ENCODE measurements around the gene FAM89B. TPM values are rescaled to one million over a fixed set of nuclear protein-coding genes. Genes with fewer than 3 reads are reported as not detected.

Gene FAM89B
- total and polyA plus RNA-seq, 2 of the 8 experiments (the other 6 are each of a cell fraction or from before 2014, with no cell fraction given), result 15.8 to 32.4 TPM

DNA sequence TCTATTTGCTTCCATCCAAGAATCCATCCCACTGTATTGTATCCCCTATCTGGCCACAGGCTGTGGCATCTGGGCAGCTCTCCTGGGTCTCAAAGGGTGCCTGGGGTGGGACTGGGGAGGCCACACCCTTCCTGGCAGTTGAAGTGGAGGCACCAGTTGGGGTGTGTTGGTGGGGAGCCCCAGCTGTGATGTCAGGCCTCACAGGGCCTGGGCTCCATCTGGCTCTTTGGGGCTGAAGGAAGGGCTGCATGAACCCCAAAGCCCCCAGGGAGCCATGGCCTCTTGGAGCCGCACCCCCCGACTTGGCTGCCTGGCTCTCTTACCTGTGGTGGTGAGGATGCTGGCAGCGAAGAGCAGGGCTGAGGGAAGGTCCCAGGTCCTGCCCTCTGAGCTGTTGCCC lies 22.8 kb downstream of the FAM89B start:
- H3K9ac ChIP-seq (replicated peaks in 1 of 4; ENCODE audit: extremely low read depth in 1 of 4, low read depth in 3 of 4, low read length in 3 of 4), result no peak overlapping the region
- no peaks in the 10 kb centered on the region for H3K79me1 ChIP-seq (ENCODE audit: low read depth, low read length)
- TF ChIP-seq SP4 (IDR thresholded peaks at IDR 0.05; ENCODE audit: low read length), result no peak
- no peak for TF ChIP-seq RBBP5 (IDR thresholded peaks at IDR 0.05; ENCODE audit: borderline replicate concordance, low read depth, low read length)
- TF ChIP-seq, protein P1, sequence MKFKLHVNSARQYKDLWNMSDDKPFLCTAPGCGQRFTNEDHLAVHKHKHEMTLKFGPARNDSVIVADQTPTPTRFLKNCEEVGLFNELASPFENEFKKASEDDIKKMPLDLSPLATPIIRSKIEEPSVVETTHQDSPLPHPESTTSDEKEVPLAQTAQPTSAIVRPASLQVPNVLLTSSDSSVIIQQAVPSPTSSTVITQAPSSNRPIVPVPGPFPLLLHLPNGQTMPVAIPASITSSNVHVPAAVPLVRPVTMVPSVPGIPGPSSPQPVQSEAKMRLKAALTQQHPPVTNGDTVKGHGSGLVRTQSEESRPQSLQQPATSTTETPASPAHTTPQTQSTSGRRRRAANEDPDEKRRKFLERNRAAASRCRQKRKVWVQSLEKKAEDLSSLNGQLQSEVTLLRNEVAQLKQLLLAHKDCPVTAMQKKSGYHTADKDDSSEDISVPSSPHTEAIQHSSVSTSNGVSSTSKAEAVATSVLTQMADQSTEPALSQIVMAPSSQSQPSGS (IDR thresholded peaks at IDR 0.05; ENCODE audit: low read length), result no peak
- no peak for TF ChIP-seq POU5F1 (IDR thresholded peaks at IDR 0.05; ENCODE audit: low read depth, low read length)
- TF ChIP-seq HDAC6 (IDR thresholded peaks at IDR 0.05; ENCODE audit: low read depth, low read length), result no peak
- no peak for TF ChIP-seq POLR2A (IDR thresholded peaks at IDR 0.05; ENCODE audit: control extremely low read depth in 1 of 2, low read depth in 2 of 2, low read length in 2 of 2)
- TF ChIP-seq ASH2L (IDR thresholded peaks at IDR 0.05; ENCODE audit: low read length), result no peak
- no peak for TF ChIP-seq SP1 (IDR thresholded peaks at IDR 0.05; ENCODE audit: low read depth, low read length)
- TF ChIP-seq SUZ12 (IDR thresholded peaks at IDR 0.05; ENCODE audit: low read length), result no peak
- TF ChIP-seq BACH1 (IDR thresholded peaks at IDR 0.05; ENCODE audit: low read length), result no peak
- no peak for TF ChIP-seq BRCA1 (IDR thresholded peaks at IDR 0.05; ENCODE audit: low read depth, low read length)
- no peak for TF ChIP-seq HDAC2 (IDR thresholded peaks at IDR 0.05; ENCODE audit: borderline replicate concordance in 1 of 2, low read depth in 2 of 2, low read length in 2 of 2)
- TF ChIP-seq TAF7 (optimal IDR thresholded peaks at IDR 0.05; ENCODE audit: borderline replicate concordance, low read depth, low read length), result no peak
- H3K23ac ChIP-seq (ENCODE audit: insufficient read length), result no peak overlapping the region
- no peak overlapping the region for H3K14ac ChIP-seq (ENCODE audit: insufficient read length)
- no peak overlapping the region for H3K56ac ChIP-seq (replicated peaks; ENCODE audit: insufficient read length, low read depth, low read length)
- H2BK12ac ChIP-seq (ENCODE audit: low read depth, low read length), result no peak overlapping the region
- H2BK5ac ChIP-seq (ENCODE audit: low read depth, low read length), result no peak overlapping the region
- H4K5ac ChIP-seq (ENCODE audit: insufficient read length, low read depth, low read length), result no peak overlapping the region
- H3K4ac ChIP-seq (replicated peaks; ENCODE audit: insufficient read length, low read depth, low read length), result no peak overlapping the region
- 78% methylated on average over 3 of the region's 3 CpGs; no CpG with 5 or more reads in 1 of the 2 experiments for WGBS, 2 experiments (ENCODE audit: extremely low coverage in 1 of 2, insufficient coverage in 1 of 2, insufficient read length in 1 of 2, insufficient replicate concordance in 2 of 2, low coverage in 1 of 2, low lambda C conversion rate in 2 of 2, missing lambda C conversion rate in 1 of 2)
- no peaks in the 10 kb centered on the region for H3K79me2 ChIP-seq (ENCODE audit: control insufficient read depth in 1 of 2, insufficient read depth in 2 of 2, low read length in 2 of 2)
- no peak overlapping the region for H3K27ac ChIP-seq (ENCODE audit: low read depth, low read length)
- no peak overlapping the region for H3K18ac ChIP-seq (ENCODE audit: extremely low read depth, low read length)
- H2AK5ac ChIP-seq (ENCODE audit: low read depth, low read length), result no peak overlapping the region
- H3K9me3 ChIP-seq (ENCODE audit: insufficient read depth in 2 of 2, low read depth in 1 of 2, low read length in 1 of 2), result no peaks in the 10 kb centered on the region
- H3K36me3 ChIP-seq (ENCODE audit: control insufficient read depth in 2 of 4, insufficient read depth in 4 of 4, low read length in 3 of 4), result peaks cover 0 to 10% (median 2%) of the 10 kb centered on the region in 4 experiments; a peak in 3 of 8 replicates
- H2BK20ac ChIP-seq (ENCODE audit: low read length), result no peak overlapping the region
- no peak overlapping the region for H3K4me3 ChIP-seq (ENCODE audit: extremely low read depth in 1 of 4, insufficient read depth in 2 of 4, low read depth in 3 of 4, low read length in 4 of 4)
- H4K91ac ChIP-seq (replicated peaks; ENCODE audit: insufficient read length, low read length), result no peak overlapping the region
- no peak overlapping the region for H2AFZ ChIP-seq (ENCODE audit: low read length)
- DNase-seq (ENCODE audit: low read depth in 1 of 2, low spot score in 2 of 2) (no peak), FAIRE-seq (no peak)
- no peak overlapping the region for H2BK120ac ChIP-seq (replicated peaks; ENCODE audit: low read depth, low read length)
- no peak overlapping the region for H4K8ac ChIP-seq (ENCODE audit: extremely low read depth, insufficient read depth, low read length)
- peaks cover 0 to 4% of the 10 kb centered on the region in 2 experiments for H4K20me1 ChIP-seq (replicated peaks in 1 of 2; ENCODE audit: control insufficient read depth in 1 of 2, insufficient read depth in 2 of 2, low read length in 2 of 2)
- CTCF ChIA-PET (ENCODE audit: partially characterized antibody), result interaction anchor here (0.6 to 12.3 kb wide), 12 partner anchors 9 to 314 kb away, joined by 3 to 227 read pairs (median 13); partner anchors contain the start of genes EHBP1L1, FAM89B and LTBP3
- no peak overlapping the region for H3K4me2 ChIP-seq (ENCODE audit: insufficient read depth in 1 of 2, low read depth in 2 of 2, low read length in 2 of 2)
- peaks cover 8 to 27% (median 19%) of the 10 kb centered on the region in 4 experiments for H3K27me3 ChIP-seq (replicated peaks in 1 of 4; ENCODE audit: control insufficient read depth in 3 of 4, extremely low read depth in 1 of 4, insufficient read depth in 3 of 4, low read length in 3 of 4)
- POLR2A ChIA-PET (ENCODE audit: partially characterized antibody), result interaction anchor here (1.2 to 6.8 kb wide), 6 partner anchors 10 to 95 kb away, joined by 3 to 41 read pairs (median 4); partner anchors contain the start of genes MAP3K11 and PCNX3
- H3K4me1 ChIP-seq (replicated peaks in 1 of 4; ENCODE audit: control insufficient read depth in 3 of 4, insufficient read depth in 4 of 4, low read length in 3 of 4), result peaks cover 3 to 10% (median 8%) of the 10 kb centered on the region in 4 experiments
- no peak overlapping the region; the same call in 1 of the 2 replicates for H2BK15ac ChIP-seq (ENCODE audit: low read length)
- H3K23me2 ChIP-seq (ENCODE audit: low read depth, low read length), result peaks cover 9% of the 10 kb centered on the region; the same call in 1 of the 2 replicates

Measured in H1 (cell line).